GM12878 (cell line): ENCODE measurements around the gene ARHGEF3. TPM values are rescaled to one million over a fixed set of nuclear protein-coding genes. Genes with fewer than 3 reads are reported as not detected.

Experiments
- BCL11A ChIP-seq: IDR thresholded peaks from 2 replicates; pipeline ENCODE4 v1.6.1; 2011; ENCODE audit warnings: low read depth, low read length
- CBFB ChIP-seq: IDR thresholded peaks from 2 replicates; pipeline ENCODE4 v1.6.1; 2016; ENCODE audit warnings: antibody characterized with exemption, low read depth
- CBX3 ChIP-seq: fragments of 200-600 bp; sonication (generic); IDR thresholded peaks from 2 replicates; pipeline ENCODE4 v1.6.1; 2016; ENCODE audit warnings: low read depth, borderline replicate concordance
- CHD2 ChIP-seq: IDR thresholded peaks from 2 replicates; pipeline ENCODE4 v1.6.1; 2011; ENCODE audit warnings: low read depth, low read length, improper control_type of control experiment, borderline replicate concordance
- EGR1 ChIP-seq, 2 experiments: IDR thresholded peaks; 1 replicate in 1 of 2; 2 replicates in 1 of 2; pipeline ENCODE4 v1.6.1; 2011 to 2012; ENCODE audit warnings: low read depth in 2 of 2, low read length in 2 of 2, borderline replicate concordance in 1 of 2, mild to moderate bottlenecking in 1 of 2, moderate library complexity in 1 of 2
- EZH2 ChIP-seq: IDR thresholded peaks from 2 replicates; pipeline ENCODE4 v1.6.1; 2012; ENCODE audit warnings: low read depth, mild to moderate bottlenecking, control low read depth, inconsistent platforms, low read length, borderline replicate concordance; ENCODE audit not compliant: control insufficient read depth
- NFYA ChIP-seq: IDR thresholded peaks from 2 replicates; pipeline ENCODE4 v1.6.1; 2011; ENCODE audit warnings: low read depth, mild to moderate bottlenecking, low read length, improper control_type of control experiment, borderline replicate concordance
- POU2F2 ChIP-seq: IDR thresholded peaks from 3 replicates; pipeline ENCODE4 v1.6.1; 2011; ENCODE audit warnings: low read depth, mild to moderate bottlenecking, low read length, borderline replicate concordance
- RCOR1 ChIP-seq: conservative IDR thresholded peaks from 2 replicates; pipeline ENCODE4 v1.6.1; 2012; ENCODE audit warnings: low read depth, low read length, improper control_type of control experiment
- SMAD1 ChIP-seq: fragments of 450-650 bp; IDR thresholded peaks from 2 replicates; pipeline ENCODE4 v1.6.1; 2018; ENCODE audit warnings: mild to moderate bottlenecking, low read depth; ENCODE audit not compliant: partially characterized antibody
- SP1 ChIP-seq: IDR thresholded peaks from one replicate; pipeline ENCODE4 v1.6.1; 2011; ENCODE audit warnings: low read depth, low read length
- STAT3 ChIP-seq: IDR thresholded peaks from 2 replicates; pipeline ENCODE4 v1.6.1; 2011; ENCODE audit warnings: low read depth, low read length, improper control_type of control experiment
- TCF12 ChIP-seq: IDR thresholded peaks from 2 replicates; pipeline ENCODE4 v1.6.1; 2011; ENCODE audit warnings: low read depth, mild to moderate bottlenecking, low read length
- polyA plus RNA-seq, 11 experiments: library from polyadenylated mRNA; depleted of rRNA in 4 of 11; unstranded in 6 of 11; stranded (reverse) in 5 of 11; fragments of >200 nt; fragmentation: Nextera tagmentation in 4 of 11; fragmentation: Illumina TruSeq in 1 of 11; extraction: Ambion mirVana in 4 of 11; extraction: Trizol in 1 of 11; gene quantifications; 1 replicate in 1 of 11; 2 replicates in 10 of 11; pipeline versions ENCODE4 v1.2.1 to v1.2.3, GENCODE V29; 2011 to 2016; ENCODE audit warnings: inconsistent platforms in 2 of 11, missing spikeins in 2 of 11, low read depth in 1 of 11
- total RNA-seq, 4 experiments: library from RNA; depleted of rRNA in 3 of 4; stranded (reverse); fragments of >200 nt in 3 of 4; fragmentation: Illumina TruSeq in 1 of 4; extraction: Trizol in 1 of 4; gene quantifications; 2 replicates each; pipeline versions ENCODE4 v1.2.1 to v1.2.3, GENCODE V29; 2013 to 2021
- TF ChIP-seq, protein P1 (sequence below): IDR thresholded peaks from 2 replicates; pipeline ENCODE4 v1.6.1; 2012; ENCODE audit warnings: low read length, inconsistent platforms
- TF ChIP-seq, protein P2 (sequence below): fragments of 450-650 bp; conservative IDR thresholded peaks from 2 replicates; pipeline ENCODE4 v1.6.1; 2017; ENCODE audit warnings: mild to moderate bottlenecking, moderate library complexity
- TF ChIP-seq, protein P3 (sequence below): fragments of 450-650 bp; IDR thresholded peaks from 2 replicates; pipeline ENCODE4 v1.6.1; 2018; ENCODE audit warnings: mild to moderate bottlenecking, low read depth, moderate library complexity; ENCODE audit not compliant: partially characterized antibody
- TF ChIP-seq, protein P4 (sequence below): fragments of 450-650 bp; IDR thresholded peaks from 2 replicates; pipeline ENCODE4 v1.6.1; 2017; ENCODE audit warnings: mild to moderate bottlenecking, moderate library complexity
- TF ChIP-seq, protein P5 (sequence below): fragments of 450-650 bp; IDR thresholded peaks from 2 replicates; pipeline ENCODE4 v1.6.1; 2016; ENCODE audit warnings: mild to moderate bottlenecking

Gene ARHGEF3
- total and polyA plus RNA-seq, 10 of the 15 experiments (the other 5 are each of a cell fraction or from before 2014, with no cell fraction given): 21.8 to 78.7 (median 56.2) TPM

DNA sequence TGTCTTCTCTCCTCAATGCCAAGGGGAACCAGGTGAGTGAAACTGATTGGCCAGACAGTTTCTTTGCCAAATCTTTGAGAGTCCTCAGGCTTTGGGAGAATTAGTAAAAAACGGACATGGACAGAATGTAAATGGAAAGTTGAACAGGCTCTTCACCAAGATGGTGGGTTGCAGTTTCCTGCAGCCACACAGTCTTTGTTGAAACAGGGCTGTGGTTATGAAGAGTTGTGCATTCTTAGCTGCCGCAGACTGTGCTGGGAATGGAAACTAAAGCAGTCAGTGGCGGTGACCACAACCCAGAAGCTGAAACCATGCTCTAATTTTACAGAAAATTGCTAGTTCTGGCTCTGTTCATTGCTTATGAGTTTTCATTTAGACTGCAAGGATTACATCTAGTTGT is 76.6 kb downstream of the ARHGEF3 start (continued):
- TF ChIP-seq, protein P1, sequence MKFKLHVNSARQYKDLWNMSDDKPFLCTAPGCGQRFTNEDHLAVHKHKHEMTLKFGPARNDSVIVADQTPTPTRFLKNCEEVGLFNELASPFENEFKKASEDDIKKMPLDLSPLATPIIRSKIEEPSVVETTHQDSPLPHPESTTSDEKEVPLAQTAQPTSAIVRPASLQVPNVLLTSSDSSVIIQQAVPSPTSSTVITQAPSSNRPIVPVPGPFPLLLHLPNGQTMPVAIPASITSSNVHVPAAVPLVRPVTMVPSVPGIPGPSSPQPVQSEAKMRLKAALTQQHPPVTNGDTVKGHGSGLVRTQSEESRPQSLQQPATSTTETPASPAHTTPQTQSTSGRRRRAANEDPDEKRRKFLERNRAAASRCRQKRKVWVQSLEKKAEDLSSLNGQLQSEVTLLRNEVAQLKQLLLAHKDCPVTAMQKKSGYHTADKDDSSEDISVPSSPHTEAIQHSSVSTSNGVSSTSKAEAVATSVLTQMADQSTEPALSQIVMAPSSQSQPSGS: peak; percentile 66; the same call in 1 of the 2 replicates
- no peak for TF ChIP-seq NFYA
- peak; percentile 50 for TF ChIP-seq SP1
- TF ChIP-seq, protein P2, sequence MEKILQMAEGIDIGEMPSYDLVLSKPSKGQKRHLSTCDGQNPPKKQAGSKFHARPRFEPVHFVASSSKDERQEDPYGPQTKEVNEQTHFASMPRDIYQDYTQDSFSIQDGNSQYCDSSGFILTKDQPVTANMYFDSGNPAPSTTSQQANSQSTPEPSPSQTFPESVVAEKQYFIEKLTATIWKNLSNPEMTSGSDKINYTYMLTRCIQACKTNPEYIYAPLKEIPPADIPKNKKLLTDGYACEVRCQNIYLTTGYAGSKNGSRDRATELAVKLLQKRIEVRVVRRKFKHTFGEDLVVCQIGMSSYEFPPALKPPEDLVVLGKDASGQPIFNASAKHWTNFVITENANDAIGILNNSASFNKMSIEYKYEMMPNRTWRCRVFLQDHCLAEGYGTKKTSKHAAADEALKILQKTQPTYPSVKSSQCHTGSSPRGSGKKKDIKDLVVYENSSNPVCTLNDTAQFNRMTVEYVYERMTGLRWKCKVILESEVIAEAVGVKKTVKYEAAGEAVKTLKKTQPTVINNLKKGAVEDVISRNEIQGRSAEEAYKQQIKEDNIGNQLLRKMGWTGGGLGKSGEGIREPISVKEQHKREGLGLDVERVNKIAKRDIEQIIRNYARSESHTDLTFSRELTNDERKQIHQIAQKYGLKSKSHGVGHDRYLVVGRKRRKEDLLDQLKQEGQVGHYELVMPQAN: 0 out of 2 replicates have a peak, but pooled peaks have one; percentile 6
- no peak for TF ChIP-seq RCOR1
- peak; percentile 84; the same call in 1 of the 2 replicates for TF ChIP-seq STAT3
- TF ChIP-seq SMAD1: no peak
- TF ChIP-seq CBFB: peak; percentile 98
- peak; percentile 85 for TF ChIP-seq BCL11A
- TF ChIP-seq EGR1 (IDR thresholded peaks at IDR 0.05; ENCODE audit: borderline replicate concordance in 1 of 2, low read depth in 2 of 2, low read length in 2 of 2): no peak
- no peak for TF ChIP-seq EZH2
- 0 out of 2 replicates have a peak, but pooled peaks have one; percentile 35 for TF ChIP-seq TCF12
- TF ChIP-seq, protein P3, sequence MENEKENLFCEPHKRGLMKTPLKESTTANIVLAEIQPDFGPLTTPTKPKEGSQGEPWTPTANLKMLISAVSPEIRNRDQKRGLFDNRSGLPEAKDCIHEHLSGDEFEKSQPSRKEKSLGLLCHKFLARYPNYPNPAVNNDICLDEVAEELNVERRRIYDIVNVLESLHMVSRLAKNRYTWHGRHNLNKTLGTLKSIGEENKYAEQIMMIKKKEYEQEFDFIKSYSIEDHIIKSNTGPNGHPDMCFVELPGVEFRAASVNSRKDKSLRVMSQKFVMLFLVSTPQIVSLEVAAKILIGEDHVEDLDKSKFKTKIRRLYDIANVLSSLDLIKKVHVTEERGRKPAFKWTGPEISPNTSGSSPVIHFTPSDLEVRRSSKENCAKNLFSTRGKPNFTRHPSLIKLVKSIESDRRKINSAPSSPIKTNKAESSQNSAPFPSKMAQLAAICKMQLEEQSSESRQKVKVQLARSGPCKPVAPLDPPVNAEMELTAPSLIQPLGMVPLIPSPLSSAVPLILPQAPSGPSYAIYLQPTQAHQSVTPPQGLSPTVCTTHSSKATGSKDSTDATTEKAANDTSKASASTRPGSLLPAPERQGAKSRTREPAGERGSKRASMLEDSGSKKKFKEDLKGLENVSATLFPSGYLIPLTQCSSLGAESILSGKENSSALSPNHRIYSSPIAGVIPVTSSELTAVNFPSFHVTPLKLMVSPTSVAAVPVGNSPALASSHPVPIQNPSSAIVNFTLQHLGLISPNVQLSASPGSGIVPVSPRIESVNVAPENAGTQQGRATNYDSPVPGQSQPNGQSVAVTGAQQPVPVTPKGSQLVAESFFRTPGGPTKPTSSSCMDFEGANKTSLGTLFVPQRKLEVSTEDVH: peak; percentile 13
- TF ChIP-seq, protein P4, sequence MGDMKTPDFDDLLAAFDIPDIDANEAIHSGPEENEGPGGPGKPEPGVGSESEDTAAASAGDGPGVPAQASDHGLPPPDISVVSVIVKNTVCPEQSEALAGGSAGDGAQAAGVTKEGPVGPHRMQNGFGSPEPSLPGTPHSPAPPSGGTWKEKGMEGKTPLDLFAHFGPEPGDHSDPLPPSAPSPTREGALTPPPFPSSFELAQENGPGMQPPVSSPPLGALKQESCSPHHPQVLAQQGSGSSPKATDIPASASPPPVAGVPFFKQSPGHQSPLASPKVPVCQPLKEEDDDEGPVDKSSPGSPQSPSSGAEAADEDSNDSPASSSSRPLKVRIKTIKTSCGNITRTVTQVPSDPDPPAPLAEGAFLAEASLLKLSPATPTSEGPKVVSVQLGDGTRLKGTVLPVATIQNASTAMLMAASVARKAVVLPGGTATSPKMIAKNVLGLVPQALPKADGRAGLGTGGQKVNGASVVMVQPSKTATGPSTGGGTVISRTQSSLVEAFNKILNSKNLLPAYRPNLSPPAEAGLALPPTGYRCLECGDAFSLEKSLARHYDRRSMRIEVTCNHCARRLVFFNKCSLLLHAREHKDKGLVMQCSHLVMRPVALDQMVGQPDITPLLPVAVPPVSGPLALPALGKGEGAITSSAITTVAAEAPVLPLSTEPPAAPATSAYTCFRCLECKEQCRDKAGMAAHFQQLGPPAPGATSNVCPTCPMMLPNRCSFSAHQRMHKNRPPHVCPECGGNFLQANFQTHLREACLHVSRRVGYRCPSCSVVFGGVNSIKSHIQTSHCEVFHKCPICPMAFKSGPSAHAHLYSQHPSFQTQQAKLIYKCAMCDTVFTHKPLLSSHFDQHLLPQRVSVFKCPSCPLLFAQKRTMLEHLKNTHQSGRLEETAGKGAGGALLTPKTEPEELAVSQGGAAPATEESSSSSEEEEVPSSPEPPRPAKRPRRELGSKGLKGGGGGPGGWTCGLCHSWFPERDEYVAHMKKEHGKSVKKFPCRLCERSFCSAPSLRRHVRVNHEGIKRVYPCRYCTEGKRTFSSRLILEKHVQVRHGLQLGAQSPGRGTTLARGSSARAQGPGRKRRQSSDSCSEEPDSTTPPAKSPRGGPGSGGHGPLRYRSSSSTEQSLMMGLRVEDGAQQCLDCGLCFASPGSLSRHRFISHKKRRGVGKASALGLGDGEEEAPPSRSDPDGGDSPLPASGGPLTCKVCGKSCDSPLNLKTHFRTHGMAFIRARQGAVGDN: peak; percentile 43; the same call in 1 of the 2 replicates
- TF ChIP-seq, protein P5, sequence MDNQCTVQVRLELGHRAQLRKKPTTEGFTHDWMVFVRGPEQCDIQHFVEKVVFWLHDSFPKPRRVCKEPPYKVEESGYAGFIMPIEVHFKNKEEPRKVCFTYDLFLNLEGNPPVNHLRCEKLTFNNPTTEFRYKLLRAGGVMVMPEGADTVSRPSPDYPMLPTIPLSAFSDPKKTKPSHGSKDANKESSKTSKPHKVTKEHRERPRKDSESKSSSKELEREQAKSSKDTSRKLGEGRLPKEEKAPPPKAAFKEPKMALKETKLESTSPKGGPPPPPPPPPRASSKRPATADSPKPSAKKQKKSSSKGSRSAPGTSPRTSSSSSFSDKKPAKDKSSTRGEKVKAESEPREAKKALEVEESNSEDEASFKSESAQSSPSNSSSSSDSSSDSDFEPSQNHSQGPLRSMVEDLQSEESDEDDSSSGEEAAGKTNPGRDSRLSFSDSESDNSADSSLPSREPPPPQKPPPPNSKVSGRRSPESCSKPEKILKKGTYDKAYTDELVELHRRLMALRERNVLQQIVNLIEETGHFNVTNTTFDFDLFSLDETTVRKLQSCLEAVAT: peak; percentile 42; the same call in 1 of the 2 replicates
- TF ChIP-seq CHD2: peak; percentile 37; the same call in 1 of the 2 replicates
- TF ChIP-seq POU2F2: peak; percentile 77; the same call in 1 of the 3 replicates
- TF ChIP-seq CBX3: no peak
